Prostate gland (tissue), 2 donors: ENCODE results near the gene HCFC1R1.

Experiments used
- POLR2A ChIP-seq: fragments of 450-650 bp; IDR thresholded peaks from one replicate; pipeline ENCODE4 v1.6.1; 2016; ENCODE audit warnings: antibody characterized with exemption, mild to moderate bottlenecking
- POLR2AphosphoS5 ChIP-seq: sonication (generic); formaldehyde crosslinking; IDR thresholded peaks from one replicate; pipeline ENCODE4 v1.6.1; 2017; ENCODE audit warnings: antibody characterized with exemption
- TF ChIP-seq, protein P1 (sequence below), 4 experiments: fragments of 200-600 bp in 2 of 4; fragments of 450-650 bp in 2 of 4; sonication (generic) in 2 of 4; IDR thresholded peaks; 1 replicate in 3 of 4; 2 replicates in 1 of 4; pipeline ENCODE4 v1.5.1; 2016 to 2019; ENCODE audit warnings: antibody characterized with exemption in 4 of 4, mild to moderate bottlenecking in 2 of 4, moderate library complexity in 2 of 4

DNA sequence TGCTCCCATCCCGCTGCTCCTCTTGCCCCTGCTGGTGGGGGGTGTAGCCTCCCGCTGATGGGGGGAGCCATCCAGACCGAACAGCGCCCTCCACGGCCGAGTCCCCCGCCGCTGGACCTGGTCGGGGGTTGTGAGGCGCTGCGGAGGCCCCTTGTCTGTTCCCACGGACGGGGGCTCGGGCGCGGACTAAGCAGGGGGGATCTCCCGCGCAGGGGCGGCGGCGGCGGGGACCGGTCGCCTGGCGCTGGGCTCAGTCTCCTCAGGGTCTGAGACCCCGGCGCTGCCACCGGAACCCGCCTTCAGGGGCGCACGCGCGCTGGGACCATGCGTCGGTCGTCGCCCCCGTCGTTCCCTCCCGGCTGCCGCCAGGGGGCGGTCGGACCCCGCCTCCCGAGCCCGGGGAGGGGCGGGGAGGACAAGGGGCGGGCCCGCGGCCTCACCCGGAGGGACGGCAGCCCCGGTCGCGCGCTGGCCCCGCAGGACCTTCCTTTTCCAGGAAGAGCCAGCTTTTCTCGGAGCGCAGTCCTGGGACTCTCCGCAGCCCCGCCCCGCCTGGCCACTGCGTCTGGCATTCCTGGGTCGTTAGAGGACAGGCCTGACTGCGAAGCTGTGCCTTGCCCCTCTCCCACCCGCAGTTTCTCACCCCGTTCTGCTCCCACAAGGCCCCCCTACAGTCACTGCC lies 35.4 kb upstream of the HCFC1R1 start:
- TF ChIP-seq POLR2A: peak; percentile 19
- peak; percentile 66 for TF ChIP-seq POLR2AphosphoS5
- TF ChIP-seq, protein P1, sequence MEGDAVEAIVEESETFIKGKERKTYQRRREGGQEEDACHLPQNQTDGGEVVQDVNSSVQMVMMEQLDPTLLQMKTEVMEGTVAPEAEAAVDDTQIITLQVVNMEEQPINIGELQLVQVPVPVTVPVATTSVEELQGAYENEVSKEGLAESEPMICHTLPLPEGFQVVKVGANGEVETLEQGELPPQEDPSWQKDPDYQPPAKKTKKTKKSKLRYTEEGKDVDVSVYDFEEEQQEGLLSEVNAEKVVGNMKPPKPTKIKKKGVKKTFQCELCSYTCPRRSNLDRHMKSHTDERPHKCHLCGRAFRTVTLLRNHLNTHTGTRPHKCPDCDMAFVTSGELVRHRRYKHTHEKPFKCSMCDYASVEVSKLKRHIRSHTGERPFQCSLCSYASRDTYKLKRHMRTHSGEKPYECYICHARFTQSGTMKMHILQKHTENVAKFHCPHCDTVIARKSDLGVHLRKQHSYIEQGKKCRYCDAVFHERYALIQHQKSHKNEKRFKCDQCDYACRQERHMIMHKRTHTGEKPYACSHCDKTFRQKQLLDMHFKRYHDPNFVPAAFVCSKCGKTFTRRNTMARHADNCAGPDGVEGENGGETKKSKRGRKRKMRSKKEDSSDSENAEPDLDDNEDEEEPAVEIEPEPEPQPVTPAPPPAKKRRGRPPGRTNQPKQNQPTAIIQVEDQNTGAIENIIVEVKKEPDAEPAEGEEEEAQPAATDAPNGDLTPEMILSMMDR (IDR thresholded peaks at IDR 0.05): peak; percentile 86 to 98 (median 97)
